ENCODE data around the gene UNKL. TPM values are rescaled to one million over a fixed set of nuclear protein-coding genes. Genes with fewer than 3 reads are reported as not detected.
"Not testable (repeated sequence)": the region's sequence is repeated elsewhere in the genome, so short reads cannot be mapped to it uniquely, and the experiment has no call there.

UNKL gene
- total RNA-seq, 2 experiments from 2014 or later: 19.6 to 24.9 TPM

DNA sequence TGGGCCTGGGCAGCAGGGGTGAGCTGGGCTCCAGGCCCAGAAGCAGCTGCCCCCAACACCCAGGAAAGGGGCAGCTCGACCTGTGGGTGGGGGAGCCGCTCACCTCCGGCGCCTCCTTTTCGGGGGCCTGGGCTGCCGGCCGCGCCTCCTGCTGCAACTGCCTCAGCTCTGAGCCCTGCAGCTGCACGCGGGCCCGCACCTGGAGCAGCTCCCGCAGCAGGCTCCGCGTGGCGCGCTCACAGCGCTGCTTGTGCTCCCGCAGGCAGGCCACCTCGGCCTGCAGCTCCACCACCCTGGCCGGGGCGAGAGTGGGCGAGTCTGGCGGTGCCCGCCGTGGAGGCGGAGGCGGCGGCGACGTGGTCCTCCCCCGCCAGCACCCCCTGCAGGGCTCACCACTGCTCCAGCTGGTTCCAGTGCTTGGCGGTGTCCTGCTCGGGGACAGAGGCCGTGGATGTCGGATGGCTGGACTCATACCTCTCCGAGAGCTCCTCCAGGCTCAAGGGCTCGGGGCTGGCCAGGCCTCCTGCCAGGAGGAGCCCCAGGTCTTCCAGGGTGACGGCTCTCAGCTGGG, 29.0 kb upstream of the UNKL start:
- H3K9me3 Mint-ChIP-seq (ENCODE audit: insufficient read depth): no peaks in the 10 kb centered on the region
- no peak overlapping the region for H3K27ac Mint-ChIP-seq
- ChIA-PET POLR2A (interaction anchor here (1.1 kb wide), 1 partner anchor 22 kb away, joined by 4 read pairs; the partner anchor contains the start of gene UQCC4), CTCF (no interaction called here)
- no peaks in the 10 kb centered on the region for H3K27me3 Mint-ChIP-seq (ENCODE audit: low read depth)
- ATAC-seq (no peak), DNase-seq (no peak)
- no peaks in the 10 kb centered on the region for H3K4me1 Mint-ChIP-seq (ENCODE audit: low read depth)
- H3K4me3 Mint-ChIP-seq: no peak overlapping the region
- no peaks in the 10 kb centered on the region for H3K36me3 Mint-ChIP-seq (ENCODE audit: low read depth)

DNA sequence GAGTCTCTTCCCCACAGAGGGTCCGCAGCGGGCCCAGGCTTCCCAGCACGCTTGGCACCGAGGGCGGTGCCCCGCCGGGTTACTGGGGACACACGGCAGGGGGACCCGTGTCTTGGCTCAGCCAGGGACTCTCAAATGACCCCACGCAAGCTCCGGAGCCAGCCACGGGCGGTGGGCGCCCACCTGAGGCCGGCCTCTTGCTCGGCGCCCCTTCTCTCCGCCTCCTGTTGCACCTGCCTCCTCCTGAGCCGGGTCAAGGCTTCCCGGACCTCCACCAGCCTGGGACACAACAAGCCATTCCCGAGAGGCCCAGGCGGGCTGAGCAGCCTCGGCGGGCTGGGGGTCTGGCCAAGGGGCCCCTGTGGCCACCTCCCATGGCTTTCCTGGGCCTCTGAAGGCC, 28.2 kb upstream of the UNKL start:
- no peak for DNase-seq
- H3K27ac Mint-ChIP-seq: no peak overlapping the region
- no peaks in the 10 kb centered on the region for H3K36me3 Mint-ChIP-seq (ENCODE audit: low read depth)
- CTCF ChIA-PET: no interaction called here
- POLR2A ChIA-PET: no interaction called here
- H3K4me1 Mint-ChIP-seq (ENCODE audit: low read depth): no peaks in the 10 kb centered on the region
- no peak for ATAC-seq
- no peaks in the 10 kb centered on the region for H3K9me3 Mint-ChIP-seq (ENCODE audit: insufficient read depth)
- H3K4me3 Mint-ChIP-seq: no peak overlapping the region
- no peaks in the 10 kb centered on the region for H3K27me3 Mint-ChIP-seq (ENCODE audit: low read depth)

DNA sequence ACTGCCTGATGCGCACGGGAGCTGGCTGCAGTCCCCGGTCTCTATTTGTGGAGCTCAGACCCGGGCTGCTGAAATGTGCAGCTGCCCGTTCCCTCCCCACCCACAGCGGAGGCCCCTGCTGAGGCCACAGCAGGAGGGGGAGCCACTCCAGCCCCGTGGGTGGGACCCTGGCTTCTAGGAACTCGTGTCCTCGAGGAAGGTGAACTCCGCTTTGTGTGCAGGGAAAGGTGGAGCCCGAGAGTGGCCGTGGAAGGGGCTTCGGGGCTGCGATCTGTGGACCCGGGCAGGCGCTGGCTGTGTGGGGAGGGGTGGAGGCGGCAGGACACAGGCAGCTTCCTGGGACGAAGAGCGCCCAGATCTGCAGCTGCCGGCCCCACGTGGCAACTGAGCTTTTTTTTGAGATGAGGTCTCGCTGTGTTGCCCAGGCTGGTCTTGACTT, 26.9 kb upstream of the UNKL start:
- H3K4me3 Mint-ChIP-seq: no peak overlapping the region
- no peaks in the 10 kb centered on the region for H3K4me1 Mint-ChIP-seq (ENCODE audit: low read depth)
- CTCF ChIA-PET: no interaction called here
- POLR2A ChIA-PET: no interaction called here
- H3K9me3 Mint-ChIP-seq (ENCODE audit: insufficient read depth): no peaks in the 10 kb centered on the region
- H3K36me3 Mint-ChIP-seq (ENCODE audit: low read depth): no peaks in the 10 kb centered on the region
- DNase-seq (no peak), ATAC-seq (no peak)
- no peaks in the 10 kb centered on the region for H3K27me3 Mint-ChIP-seq (ENCODE audit: low read depth)
- H3K27ac Mint-ChIP-seq: no peak overlapping the region

DNA sequence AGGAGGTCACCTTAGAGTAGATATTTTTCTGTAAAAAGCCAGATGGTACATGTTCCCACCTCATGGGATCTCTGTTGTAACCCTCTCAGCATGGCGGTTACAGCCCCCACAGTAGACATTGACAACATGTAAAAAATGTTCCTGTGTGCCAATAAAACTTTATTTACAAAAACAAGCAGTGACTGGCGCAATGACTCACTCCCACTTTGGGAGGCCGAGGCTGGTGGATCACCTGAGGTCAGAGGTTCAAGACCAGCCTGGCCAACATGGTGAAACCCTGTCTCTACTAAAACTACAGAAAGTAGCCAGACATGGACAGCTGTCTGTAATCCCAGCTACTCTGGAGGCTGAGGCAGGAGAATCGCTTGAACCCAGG, 25.2 kb upstream of the UNKL start:
- H3K9me3 Mint-ChIP-seq (ENCODE audit: insufficient read depth); DNase-seq; H3K4me1 Mint-ChIP-seq (ENCODE audit: low read depth); ATAC-seq; H3K36me3 Mint-ChIP-seq (ENCODE audit: low read depth); H3K27me3 Mint-ChIP-seq (ENCODE audit: low read depth); H3K4me3 Mint-ChIP-seq; CTCF ChIA-PET; H3K27ac Mint-ChIP-seq: not testable (repeated sequence)
- POLR2A ChIA-PET: interaction anchor here (1.0 kb wide), 1 partner anchor 59 kb away, joined by 3 read pairs; no protein-coding TSS in a partner anchor

DNA sequence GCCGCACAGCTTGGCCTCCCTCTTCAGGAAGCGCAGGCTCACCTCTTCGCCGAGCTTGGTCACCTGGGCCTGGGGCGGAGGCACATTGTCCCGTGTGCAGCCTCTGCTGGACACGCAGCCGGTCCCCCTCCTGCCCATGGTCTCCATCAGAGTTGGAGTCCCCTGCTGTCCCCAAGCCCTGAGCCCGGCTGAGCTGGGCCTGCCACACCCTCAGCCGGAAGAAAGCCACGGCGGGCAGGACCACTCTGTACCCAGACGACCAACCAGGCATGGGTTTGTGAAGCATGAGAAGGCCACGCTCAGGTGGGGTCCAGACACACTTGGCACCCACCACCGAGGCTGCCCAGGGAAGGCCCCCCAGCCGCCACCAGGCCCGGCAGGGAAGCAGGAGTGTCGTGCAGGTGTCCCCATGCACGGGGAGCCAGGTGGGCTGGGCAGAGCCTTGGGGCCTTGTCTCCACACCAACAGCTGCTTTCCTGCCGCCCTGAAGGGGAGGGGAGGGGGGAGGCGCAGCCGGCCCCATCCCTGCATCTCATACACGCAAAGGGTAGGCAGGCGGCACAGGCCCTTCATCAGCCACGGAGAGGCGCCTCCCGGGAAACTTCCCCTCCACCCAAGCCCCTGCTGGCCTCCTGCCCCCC, 24.7 kb upstream of the UNKL start:
- Mint-ChIP-seq H3K36me3 (ENCODE audit: low read depth) (no peaks in the 10 kb centered on the region), H3K27me3 (ENCODE audit: low read depth) (no peaks in the 10 kb centered on the region), H3K27ac (no peak overlapping the region), H3K4me3 (no peak overlapping the region), H3K4me1 (ENCODE audit: low read depth) (no peaks in the 10 kb centered on the region), H3K9me3 (ENCODE audit: insufficient read depth) (no peaks in the 10 kb centered on the region)
- no peak for ATAC-seq
- ChIA-PET CTCF (no interaction called here), POLR2A (interaction anchor here (1.0 to 2.0 kb wide), 2 partner anchors 18 to 59 kb away, joined by 3 to 8 read pairs; partner anchors contain the start of gene UQCC4)
- no peak for DNase-seq

DNA sequence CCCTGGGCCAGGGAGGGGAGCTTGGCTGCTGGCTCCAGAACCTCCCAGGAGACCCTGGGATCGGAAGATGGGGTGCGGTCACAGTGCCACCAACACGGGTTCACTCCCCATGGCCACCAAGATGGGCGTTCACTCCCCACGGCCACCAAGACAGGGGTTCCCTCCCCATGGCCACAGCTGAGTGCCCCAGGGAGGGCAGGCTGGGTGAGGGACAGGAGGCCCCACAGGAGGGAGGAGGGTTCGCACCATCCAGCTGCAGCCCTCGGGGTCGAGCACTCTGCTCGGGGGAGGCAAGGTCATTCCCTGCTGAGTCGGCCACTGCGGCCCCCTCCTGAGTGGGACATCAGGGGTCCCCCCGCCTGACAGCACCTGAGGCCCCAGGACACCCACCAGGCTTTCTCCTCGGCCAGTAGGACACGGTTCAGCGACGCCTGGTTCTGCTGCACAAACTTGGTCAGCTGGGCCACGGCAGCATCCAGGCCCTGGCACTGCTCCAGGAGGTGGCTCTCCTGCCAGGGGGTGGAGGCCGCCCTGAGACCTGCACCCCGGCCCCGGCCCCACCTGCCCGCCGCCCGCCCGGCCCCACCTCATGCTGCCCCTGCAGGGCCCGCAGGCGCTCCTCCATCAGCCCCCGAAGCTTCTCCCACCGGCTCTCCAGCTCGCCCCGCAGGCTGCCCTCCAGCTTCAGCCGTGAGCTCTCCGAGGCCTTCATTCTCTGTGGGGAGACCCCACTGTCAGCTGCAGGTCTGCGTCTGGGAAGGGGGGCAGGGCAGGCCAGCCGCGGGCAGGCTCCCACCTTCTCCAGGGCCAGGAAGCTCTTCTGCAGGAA, 23.9 kb upstream of the UNKL start:
- ChIA-PET CTCF (no interaction called here), POLR2A (interaction anchor here (1.0 to 2.0 kb wide), 2 partner anchors 18 to 58 kb away, joined by 3 to 8 read pairs; partner anchors contain the start of gene UQCC4)
- DNase-seq (no peak), ATAC-seq (no peak)
- Mint-ChIP-seq H3K27me3 (ENCODE audit: low read depth) (no peaks in the 10 kb centered on the region), H3K27ac (no peak overlapping the region), H3K9me3 (ENCODE audit: insufficient read depth) (no peaks in the 10 kb centered on the region), H3K4me1 (ENCODE audit: low read depth) (no peaks in the 10 kb centered on the region), H3K36me3 (ENCODE audit: low read depth) (no peaks in the 10 kb centered on the region), H3K4me3 (no peak overlapping the region)

DNA sequence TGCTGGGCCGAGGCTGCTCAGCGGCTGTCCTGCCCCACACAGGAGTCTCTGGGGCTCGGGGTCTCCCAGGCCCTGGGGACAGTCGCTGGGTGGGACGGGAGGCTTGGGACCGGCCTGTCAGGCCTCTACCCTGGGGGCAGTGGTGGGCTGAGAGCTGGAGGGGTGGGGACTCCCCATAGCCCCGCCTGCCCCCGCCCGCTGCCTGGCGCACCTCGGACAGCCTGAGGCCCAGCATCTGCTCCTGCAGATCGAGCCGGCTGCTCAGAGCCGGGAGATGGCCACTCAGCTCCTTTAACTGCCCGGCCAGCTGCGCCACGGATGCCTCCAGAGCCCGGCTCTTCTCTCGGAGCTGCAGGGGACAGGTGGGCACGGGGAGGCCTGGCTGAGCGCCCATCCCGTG, 23.1 kb upstream of the UNKL start:
- no peaks in the 10 kb centered on the region for H3K9me3 Mint-ChIP-seq (ENCODE audit: insufficient read depth)
- H3K4me1 Mint-ChIP-seq (ENCODE audit: low read depth): no peaks in the 10 kb centered on the region
- ATAC-seq (no peak), DNase-seq (no peak)
- ChIA-PET CTCF (no interaction called here), POLR2A (interaction anchor here (2.0 kb wide), 1 partner anchor 17 kb away, joined by 8 read pairs; the partner anchor contains the start of gene UQCC4)
- no peak overlapping the region for H3K4me3 Mint-ChIP-seq
- no peaks in the 10 kb centered on the region for H3K36me3 Mint-ChIP-seq (ENCODE audit: low read depth)
- H3K27ac Mint-ChIP-seq: no peak overlapping the region
- no peaks in the 10 kb centered on the region for H3K27me3 Mint-ChIP-seq (ENCODE audit: low read depth)

DNA sequence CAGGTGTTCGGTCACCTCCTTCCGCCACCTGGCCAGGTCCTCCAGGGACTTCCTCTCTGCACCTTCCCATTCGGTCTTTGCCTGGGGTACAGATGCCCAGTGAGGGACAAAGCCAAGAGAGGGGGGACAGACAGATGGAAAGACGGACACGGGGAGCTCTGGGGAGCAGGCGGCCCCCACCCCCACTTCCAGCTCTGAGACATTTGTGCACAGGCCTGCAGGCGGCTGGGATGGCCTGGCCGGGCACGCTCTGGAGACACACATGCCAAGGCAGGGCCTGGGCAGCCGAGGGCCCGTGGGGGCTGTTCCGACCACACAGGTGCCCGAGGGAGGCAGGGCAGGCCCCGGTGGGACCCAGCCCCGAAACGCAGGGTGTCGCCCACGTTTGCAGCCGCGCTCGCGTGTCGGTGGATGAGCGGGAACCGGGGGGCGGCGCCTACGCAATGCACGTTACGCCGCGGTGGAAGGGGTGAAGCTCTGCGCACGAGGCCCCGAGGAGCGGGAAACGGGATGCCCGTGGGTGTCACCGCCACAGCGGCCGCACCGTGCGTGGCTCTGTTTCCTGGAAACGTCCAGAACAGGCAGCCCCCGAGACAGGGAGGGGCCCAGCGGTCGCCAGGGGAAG, 22.3 kb upstream of the UNKL start:
- H3K9me3 Mint-ChIP-seq (ENCODE audit: insufficient read depth): no peaks in the 10 kb centered on the region
- ChIA-PET CTCF (no interaction called here), POLR2A (no interaction called here)
- ATAC-seq (no peak), DNase-seq (no peak)
- no peak overlapping the region for H3K27ac Mint-ChIP-seq
- peaks cover 2% of the 10 kb centered on the region for H3K4me1 Mint-ChIP-seq (ENCODE audit: low read depth)
- H3K36me3 Mint-ChIP-seq (ENCODE audit: low read depth): no peaks in the 10 kb centered on the region
- no peaks in the 10 kb centered on the region for H3K27me3 Mint-ChIP-seq (ENCODE audit: low read depth)
- no peak overlapping the region for H3K4me3 Mint-ChIP-seq

DNA sequence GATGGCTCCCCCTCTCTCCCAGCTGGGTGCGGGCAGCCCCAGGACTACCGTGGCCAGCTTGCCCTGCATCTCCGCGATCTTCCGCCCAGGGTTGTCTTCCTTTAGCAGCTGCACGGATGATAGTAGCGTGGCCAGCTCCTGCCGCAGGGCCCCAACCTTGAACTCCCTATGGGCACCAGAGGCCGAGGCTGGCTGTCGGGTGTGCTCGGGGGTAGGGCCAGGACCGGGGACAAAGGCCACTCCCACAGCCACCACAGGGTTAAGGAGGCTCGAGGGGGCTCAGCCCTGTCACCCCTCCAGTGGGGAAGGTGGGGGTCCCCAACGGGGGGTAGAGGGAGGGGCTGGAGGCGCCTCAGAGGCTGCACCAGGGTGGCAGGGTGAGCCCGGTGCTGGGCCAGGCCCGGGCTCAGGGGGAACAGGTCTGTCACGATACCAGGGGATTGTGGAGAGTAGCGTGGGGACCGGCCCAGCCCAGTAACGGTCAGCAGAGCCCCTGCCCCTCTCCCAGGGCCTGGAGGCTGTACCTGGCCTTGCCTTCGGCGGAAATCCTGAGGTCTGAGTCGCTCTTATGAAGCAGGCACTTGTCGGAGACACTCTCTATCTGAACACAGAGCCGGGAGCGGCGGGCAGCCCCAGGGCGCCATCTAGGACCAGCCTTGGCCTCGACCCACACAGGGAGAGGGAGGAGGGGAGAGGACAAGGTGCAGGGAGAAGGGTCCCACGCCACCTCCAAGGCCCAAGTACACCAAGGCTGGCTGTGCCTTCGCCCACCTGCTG, 21.6 kb upstream of the UNKL start:
- no peak overlapping the region for H3K4me3 Mint-ChIP-seq
- H3K27me3 Mint-ChIP-seq (ENCODE audit: low read depth): no peaks in the 10 kb centered on the region
- no peaks in the 10 kb centered on the region for H3K36me3 Mint-ChIP-seq (ENCODE audit: low read depth)
- ChIA-PET POLR2A (interaction anchor here (1.8 kb wide), 1 partner anchor 15 kb away, joined by 7 read pairs; the partner anchor contains the start of gene UQCC4), CTCF (no interaction called here)
- H3K27ac Mint-ChIP-seq: no peak overlapping the region
- H3K4me1 Mint-ChIP-seq (ENCODE audit: low read depth): peaks cover 3% of the 10 kb centered on the region
- DNase-seq: no peak
- no peaks in the 10 kb centered on the region for H3K9me3 Mint-ChIP-seq (ENCODE audit: insufficient read depth)
- ATAC-seq: no peak

DNA sequence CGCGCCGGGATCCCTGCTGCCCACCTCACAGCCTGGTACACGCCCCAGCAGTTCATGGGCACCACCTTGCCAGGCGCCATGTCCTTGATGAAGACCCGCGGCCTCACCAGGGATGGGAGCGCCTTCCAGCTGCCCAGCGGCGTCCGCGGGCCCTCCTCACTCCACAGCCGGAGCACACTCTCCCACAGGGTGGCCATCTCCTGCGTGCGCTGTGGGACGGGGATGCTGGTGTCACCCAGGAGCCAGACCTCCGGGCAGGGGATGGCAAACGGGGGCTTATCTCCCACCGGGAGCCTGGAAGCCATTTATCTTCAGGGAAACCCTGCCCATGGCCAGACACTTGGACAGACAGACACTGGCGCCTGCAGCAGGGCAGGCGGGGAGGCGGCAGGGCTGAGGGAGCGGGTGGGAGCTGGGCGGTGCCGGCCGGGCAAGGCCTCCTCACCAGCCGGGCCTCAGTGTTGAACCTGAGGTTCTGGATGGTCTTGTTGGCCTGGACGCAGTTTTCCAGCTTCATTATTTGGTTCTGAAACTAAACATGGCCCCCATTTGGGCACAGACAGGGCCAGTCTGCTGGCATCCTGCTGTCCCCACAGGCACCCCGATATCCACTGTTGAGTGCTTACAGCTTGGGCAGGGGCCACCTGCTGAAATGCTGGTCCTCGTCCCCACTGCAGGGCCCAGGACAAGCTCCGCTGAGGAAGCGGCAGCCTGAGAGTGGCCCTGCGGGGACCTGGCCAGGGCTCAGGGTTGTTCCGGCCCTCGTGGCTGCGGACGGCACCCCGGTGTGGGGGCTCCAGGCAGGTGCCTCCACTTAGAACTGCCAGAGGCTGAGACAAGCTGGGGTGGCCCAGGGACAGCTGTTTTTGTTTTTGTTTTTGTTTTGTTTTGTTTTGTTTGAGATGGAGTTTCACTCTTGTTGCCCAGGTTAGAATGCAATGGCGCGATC, 20.4 kb upstream of the UNKL start:
- DNase-seq (no peak), ATAC-seq (no peak)
- CTCF ChIA-PET: no interaction called here

More for the DNA sequence above, 20.4 kb upstream of the UNKL start:
- H3K4me3 Mint-ChIP-seq: no peak overlapping the region
- POLR2A ChIA-PET: interaction anchor here (1.8 kb wide), 1 partner anchor 14 kb away, joined by 7 read pairs; the partner anchor contains the start of gene UQCC4
- no peak overlapping the region for H3K27ac Mint-ChIP-seq
- H3K4me1 Mint-ChIP-seq (ENCODE audit: low read depth): peaks cover 3% of the 10 kb centered on the region
- H3K9me3 Mint-ChIP-seq (ENCODE audit: insufficient read depth): no peaks in the 10 kb centered on the region
- H3K36me3 Mint-ChIP-seq (ENCODE audit: low read depth): no peaks in the 10 kb centered on the region
- H3K27me3 Mint-ChIP-seq (ENCODE audit: low read depth): no peaks in the 10 kb centered on the region
